Hepatocyte (in vitro differentiated cells): Measurements from ENCODE around the gene SHISA6.

Experiments used
- EZH2 ChIP-seq: fragments of 200-600 bp; sonication (generic); IDR thresholded peaks from 2 replicates; pipeline ENCODE4 v1.6.1; 2016; ENCODE audit warnings: antibody characterized with exemption, mild to moderate bottlenecking, borderline replicate concordance
- EZH2phosphoT487 ChIP-seq: fragments of 200-600 bp; sonication (generic); IDR thresholded peaks from one replicate; pipeline ENCODE4 v1.6.1; 2018; ENCODE audit warnings: antibody characterized with exemption, mild to moderate bottlenecking, low read depth, moderate library complexity; ENCODE audit not compliant: unreplicated experiment, severe bottlenecking
- TF ChIP-seq, protein P1 (sequence below): fragments of 200-600 bp; sonication (generic); IDR thresholded peaks from 2 replicates; pipeline ENCODE4 v1.5.1; 2016; ENCODE audit warnings: antibody characterized with exemption, mild to moderate bottlenecking; ENCODE audit not compliant: poor library complexity

DNA sequence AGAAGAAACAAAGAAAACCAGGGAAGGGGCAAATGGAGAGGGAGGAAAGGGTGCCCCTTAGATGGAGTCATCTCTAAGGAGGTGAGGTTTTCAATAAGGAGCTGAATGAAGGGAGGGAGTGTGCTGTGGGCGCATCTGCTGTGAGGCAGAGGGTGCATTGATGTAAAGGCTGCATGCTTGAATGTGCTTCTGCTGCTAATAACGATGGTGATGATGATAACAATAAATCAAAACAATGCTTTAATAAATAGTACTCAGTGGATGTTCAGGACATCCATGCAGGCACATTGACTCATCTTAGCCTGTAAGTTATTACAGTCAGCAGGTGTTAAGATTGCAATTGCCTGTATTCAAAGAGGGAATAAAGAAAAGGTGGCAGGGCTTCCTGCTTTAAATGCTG lies 87.8 kb downstream of the SHISA6 start:
- TF ChIP-seq EZH2 (no peak), EZH2phosphoT487 (no peak)
- TF ChIP-seq, protein P1, sequence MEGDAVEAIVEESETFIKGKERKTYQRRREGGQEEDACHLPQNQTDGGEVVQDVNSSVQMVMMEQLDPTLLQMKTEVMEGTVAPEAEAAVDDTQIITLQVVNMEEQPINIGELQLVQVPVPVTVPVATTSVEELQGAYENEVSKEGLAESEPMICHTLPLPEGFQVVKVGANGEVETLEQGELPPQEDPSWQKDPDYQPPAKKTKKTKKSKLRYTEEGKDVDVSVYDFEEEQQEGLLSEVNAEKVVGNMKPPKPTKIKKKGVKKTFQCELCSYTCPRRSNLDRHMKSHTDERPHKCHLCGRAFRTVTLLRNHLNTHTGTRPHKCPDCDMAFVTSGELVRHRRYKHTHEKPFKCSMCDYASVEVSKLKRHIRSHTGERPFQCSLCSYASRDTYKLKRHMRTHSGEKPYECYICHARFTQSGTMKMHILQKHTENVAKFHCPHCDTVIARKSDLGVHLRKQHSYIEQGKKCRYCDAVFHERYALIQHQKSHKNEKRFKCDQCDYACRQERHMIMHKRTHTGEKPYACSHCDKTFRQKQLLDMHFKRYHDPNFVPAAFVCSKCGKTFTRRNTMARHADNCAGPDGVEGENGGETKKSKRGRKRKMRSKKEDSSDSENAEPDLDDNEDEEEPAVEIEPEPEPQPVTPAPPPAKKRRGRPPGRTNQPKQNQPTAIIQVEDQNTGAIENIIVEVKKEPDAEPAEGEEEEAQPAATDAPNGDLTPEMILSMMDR = no peak
